ENCODE data around the gene CLCN7. TPM values are rescaled to one million over a fixed set of nuclear protein-coding genes. Genes with fewer than 3 reads are reported as not detected.

The CLCN7 gene
- total RNA-seq, 2 donors from 2014 or later, result 19.4 to 31.7 TPM

DNA sequence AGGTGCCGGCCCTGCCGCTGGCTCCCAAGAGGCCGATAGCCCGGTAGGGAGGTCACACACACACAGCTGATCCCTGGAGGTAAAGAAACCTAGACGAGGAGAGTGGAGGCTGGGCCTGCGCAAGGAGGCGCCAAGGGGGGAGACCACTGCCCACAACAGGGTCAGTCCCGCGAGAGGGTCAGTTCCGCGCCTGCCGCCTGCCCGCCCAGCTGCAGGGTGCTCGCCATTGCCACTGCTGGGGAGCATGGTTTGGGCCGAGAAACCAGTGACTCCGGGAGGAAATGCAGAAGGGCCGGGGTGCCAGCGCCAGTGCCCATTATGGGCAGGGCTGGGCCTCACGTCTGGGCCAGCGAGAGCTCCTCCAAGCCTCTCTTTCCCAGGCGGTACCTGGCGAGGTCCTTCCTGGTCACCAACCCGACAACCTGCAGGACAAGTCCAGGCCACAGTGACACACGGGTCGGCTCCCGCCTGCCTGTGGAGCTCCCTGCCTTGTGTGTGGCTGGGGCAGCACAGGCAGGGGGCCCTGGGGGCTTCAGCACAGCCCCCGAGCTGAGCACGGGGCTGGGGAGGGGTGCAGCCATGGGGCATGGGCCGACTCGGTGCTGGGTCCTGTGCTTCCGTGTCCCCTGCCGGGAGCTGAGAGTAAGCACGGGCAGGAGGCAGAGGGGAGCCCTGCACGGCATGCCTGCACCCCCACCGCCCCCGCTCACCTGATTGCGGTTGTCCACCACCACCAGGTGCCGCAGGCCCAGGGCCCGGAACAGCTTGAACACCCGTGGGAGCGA is 28.3 kb downstream of the CLCN7 start:
- Histone ChIP-seq H3K9me3 (no peaks in the 10 kb centered on the region), H3K4me3 (no peak overlapping the region), H3K36me3 (peaks cover 50% of the 10 kb centered on the region), H3K27me3 (no peaks in the 10 kb centered on the region), H3K4me1 (no peaks in the 10 kb centered on the region), H3K27ac (no peak overlapping the region)
- DNase-seq (ENCODE audit: low spot score), result no peak
- TF ChIP-seq CTCF (IDR thresholded peaks at IDR 0.05), result no peak

DNA sequence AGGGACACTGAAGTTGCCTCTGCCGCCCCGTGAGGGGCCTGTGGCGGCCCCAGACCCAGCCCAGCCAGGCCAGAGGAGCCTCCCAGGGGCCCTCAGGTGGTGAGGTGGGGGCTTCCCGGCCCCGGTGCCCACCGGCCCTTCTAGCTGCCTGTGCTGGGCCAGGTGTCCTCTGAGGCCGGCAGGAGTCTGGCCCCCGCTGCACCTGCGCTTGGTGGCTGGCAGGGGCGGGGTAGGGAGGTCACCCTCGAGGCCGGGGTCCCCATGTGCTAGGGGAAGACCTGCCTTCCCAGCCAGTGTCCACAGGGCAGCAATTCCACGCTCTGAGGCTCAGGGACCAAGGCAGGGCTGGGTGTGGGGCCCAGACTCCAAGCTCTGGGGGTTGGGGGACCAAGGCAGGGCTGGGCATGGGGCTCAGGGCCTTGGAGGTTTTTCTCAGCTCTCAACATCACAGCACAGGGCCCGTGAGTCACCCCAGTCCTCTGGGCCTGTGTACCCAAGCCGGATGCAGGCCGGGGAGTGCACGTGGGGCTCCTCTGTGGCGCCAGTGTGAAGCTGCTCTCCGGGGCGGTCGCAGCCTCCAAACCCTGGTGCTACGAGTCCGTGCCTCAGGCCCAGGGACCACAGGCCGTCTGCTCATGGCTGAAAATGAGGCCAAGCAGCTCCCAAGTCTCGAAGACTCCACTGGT is 29.2 kb downstream of the CLCN7 start:
- H3K27me3 ChIP-seq, result no peaks in the 10 kb centered on the region
- TF ChIP-seq CTCF (IDR thresholded peaks at IDR 0.05), result no peak
- no peak overlapping the region for H3K27ac ChIP-seq
- no peak overlapping the region for H3K4me3 ChIP-seq
- no peaks in the 10 kb centered on the region for H3K9me3 ChIP-seq
- no peak for DNase-seq (ENCODE audit: low spot score)
- H3K36me3 ChIP-seq, result peaks cover 42% of the 10 kb centered on the region
- no peaks in the 10 kb centered on the region for H3K4me1 ChIP-seq

DNA sequence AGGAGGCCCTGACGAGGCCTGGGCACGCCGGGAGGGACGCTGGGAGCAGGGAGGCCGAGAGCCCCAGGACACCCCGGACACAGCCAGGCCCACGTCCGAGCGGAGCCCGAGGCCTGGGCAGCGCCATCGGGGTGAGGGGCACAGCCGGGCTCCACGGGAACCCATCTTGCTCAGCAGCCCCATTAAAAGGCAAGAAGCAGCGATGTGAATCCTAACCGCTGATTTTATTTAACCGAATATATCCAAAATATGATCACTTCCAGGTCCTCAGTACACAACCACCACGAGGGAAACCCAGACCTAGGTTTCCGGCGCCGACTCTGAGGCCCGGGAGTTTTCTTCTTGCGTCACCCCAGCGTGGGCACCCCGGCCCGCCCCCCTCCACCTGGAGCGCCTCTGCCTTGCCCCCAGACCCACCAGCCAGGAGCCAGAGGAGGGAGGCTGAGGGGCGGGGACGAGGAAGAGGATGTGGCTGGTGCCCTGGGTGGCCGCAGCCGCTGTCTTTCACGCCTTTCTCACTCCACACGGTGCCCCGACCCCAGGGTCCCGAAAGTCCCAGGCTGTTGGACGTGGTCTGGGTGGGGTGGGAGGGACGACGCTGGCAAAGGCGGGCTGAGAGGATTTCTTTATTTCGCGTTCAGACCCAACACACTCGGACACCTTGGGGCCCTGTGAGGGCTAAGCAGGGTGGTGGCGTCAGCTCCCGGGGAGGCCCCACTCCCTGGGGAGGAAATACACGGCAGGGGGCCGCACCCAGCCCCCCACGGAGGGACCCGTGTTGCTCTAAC is 29.9 kb downstream of the CLCN7 start:
- no peak for TF ChIP-seq CTCF (IDR thresholded peaks at IDR 0.05)
- Histone ChIP-seq H3K4me3 (no peak overlapping the region), H3K4me1 (no peaks in the 10 kb centered on the region), H3K27me3 (no peaks in the 10 kb centered on the region), H3K9me3 (no peaks in the 10 kb centered on the region), H3K27ac (no peak overlapping the region), H3K36me3 (peaks cover 37% of the 10 kb centered on the region)
- DNase-seq (ENCODE audit: low spot score), result no peak

GRCh38 chr16:1443980-1444729 is 30.7 kb downstream of the CLCN7 start, which contains the start of gene CCDC154:
CCDC154 (minus strand) TSS chr16:1444556; CDS start chr16:1444322, 234 bp downstream.
- Histone ChIP-seq H3K27ac (no peak within 1 kb of the TSS), H3K4me1 (no peaks in the 10 kb centered on the region), H3K4me3 (no peak within 1 kb of the TSS), H3K36me3 (peaks cover 31% of the 10 kb centered on the region), H3K27me3 (no peaks in the 10 kb centered on the region), H3K9me3 (no peaks in the 10 kb centered on the region)
- DNase-seq (ENCODE audit: low spot score), result no peak
- no peak for TF ChIP-seq CTCF (IDR thresholded peaks at IDR 0.05)

GRCh38 chr16:1443403-1443973 is 31.3 kb downstream of the CLCN7 start:
- no peak for DNase-seq (ENCODE audit: low spot score)
- Histone ChIP-seq H3K36me3 (peaks cover 31% of the 10 kb centered on the region), H3K4me1 (no peaks in the 10 kb centered on the region), H3K27me3 (no peaks in the 10 kb centered on the region), H3K27ac (no peak overlapping the region), H3K4me3 (no peak overlapping the region), H3K9me3 (no peaks in the 10 kb centered on the region)
- TF ChIP-seq CTCF (IDR thresholded peaks at IDR 0.05), result no peak
